T-helper 1 cell treated with Interleukin-12 subunit alpha and Interleukin-12 subunit beta and Interleukin-4 antibody, amounts not matched to agents 30 μg/mL and 1 μg/mL, for 36 hours (primary cell): ENCODE results near the gene COL4A2.

Experiments
- H3K27ac Mint-ChIP-seq: one replicate; pipeline ENCODE4 v1.8.0; 2021; ENCODE audit warnings: mild to moderate bottlenecking, mixed read lengths
- H3K27me3 Mint-ChIP-seq: one replicate; pipeline ENCODE4 v1.8.0; 2021; ENCODE audit warnings: low read depth, mixed read lengths
- H3K36me3 Mint-ChIP-seq: one replicate; pipeline ENCODE4 v1.8.0; 2021; ENCODE audit warnings: low read depth, mixed read lengths
- H3K4me1 Mint-ChIP-seq: one replicate; pipeline ENCODE4 v1.8.0; 2021; ENCODE audit warnings: low read depth, mixed read lengths
- H3K4me3 Mint-ChIP-seq: one replicate; pipeline ENCODE4 v1.8.0; 2021; ENCODE audit warnings: mild to moderate bottlenecking, moderate library complexity, mixed read lengths
- H3K9me3 Mint-ChIP-seq: one replicate; pipeline ENCODE4 v1.8.0; 2021; ENCODE audit warnings: mixed read lengths

Gene COL4A2

DNA sequence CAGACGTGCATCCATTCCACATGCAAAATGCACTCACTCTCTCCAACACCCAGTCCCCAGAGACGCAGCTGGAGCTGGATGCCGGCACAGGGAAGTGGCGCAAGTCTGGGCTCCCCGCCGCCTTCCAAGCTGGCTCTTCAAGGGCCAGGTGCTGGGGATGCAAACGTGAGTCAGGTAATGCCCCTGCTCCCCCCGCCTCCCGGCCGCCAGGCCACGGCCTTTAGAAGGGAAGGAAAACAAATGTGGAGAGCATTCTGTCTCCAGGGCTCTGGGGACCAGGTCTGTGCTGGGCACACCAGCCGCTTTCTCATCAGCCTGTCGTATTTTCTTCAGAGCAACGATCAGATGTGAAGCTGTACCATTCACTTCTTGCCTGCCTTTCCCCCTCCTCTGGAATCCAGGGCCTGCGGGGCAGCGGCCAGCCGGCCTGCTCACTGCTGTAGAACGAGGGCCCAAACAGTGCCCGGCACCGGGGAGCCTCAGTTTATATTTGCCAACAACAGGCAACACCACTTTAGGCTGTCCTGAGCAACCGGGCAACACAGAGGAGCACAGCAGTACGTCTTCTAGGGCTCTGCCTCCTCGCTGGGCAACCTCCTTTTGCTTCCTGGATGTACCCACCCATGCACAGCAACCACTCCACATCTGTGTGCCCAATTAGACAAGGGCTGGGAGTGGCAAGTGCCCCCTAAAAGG is 250.7 kb downstream of the COL4A2 start:
- peaks cover 9% of the 10 kb centered on the region for H3K36me3 Mint-ChIP-seq
- no peaks in the 10 kb centered on the region for H3K9me3 Mint-ChIP-seq
- peaks cover 13% of the 10 kb centered on the region for H3K27me3 Mint-ChIP-seq
- peaks cover 16% of the 10 kb centered on the region for H3K4me1 Mint-ChIP-seq
- H3K4me3 Mint-ChIP-seq = no peak overlapping the region
- H3K27ac Mint-ChIP-seq = no peak overlapping the region

DNA sequence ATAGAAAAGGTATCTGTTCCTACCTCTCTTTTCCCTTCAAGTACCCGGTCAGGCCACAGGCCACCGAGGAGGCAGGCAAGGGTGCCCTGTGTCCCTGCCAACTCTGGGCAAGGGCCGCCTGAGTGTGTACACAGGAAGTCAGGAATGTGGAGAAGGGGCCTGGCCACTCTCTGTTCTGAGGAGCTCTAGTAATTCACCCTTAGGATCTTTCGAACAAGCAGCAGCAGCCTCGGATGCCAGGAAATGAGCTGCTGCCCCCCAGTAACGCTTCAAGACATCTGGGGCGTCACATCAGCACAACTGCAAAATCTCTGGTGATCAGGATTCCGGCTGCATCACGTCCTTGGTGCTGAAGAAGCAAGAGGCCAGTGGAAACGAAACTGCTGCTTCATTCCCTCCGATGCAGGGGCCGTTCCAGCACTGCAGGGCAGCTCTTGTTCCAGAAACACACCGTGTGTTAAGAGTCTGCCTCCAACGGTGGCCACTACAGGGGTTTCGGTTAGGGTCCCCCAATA is 252.4 kb downstream of the COL4A2 start:
- peaks cover 27% of the 10 kb centered on the region for H3K27me3 Mint-ChIP-seq
- peak overlapping the region; percentile 22 for H3K4me3 Mint-ChIP-seq
- peaks cover 9% of the 10 kb centered on the region for H3K36me3 Mint-ChIP-seq
- peaks cover 15% of the 10 kb centered on the region for H3K4me1 Mint-ChIP-seq
- H3K9me3 Mint-ChIP-seq = no peaks in the 10 kb centered on the region
- H3K27ac Mint-ChIP-seq = no peak overlapping the region

GRCh38 chr13:110559986-110560385 is 252.9 kb downstream of the COL4A2 start:
- H3K4me3 Mint-ChIP-seq = peak overlapping the region; percentile 22
- peaks cover 32% of the 10 kb centered on the region for H3K27me3 Mint-ChIP-seq
- no peak overlapping the region for H3K27ac Mint-ChIP-seq
- peaks cover 9% of the 10 kb centered on the region for H3K36me3 Mint-ChIP-seq
- H3K4me1 Mint-ChIP-seq = peaks cover 16% of the 10 kb centered on the region
- no peaks in the 10 kb centered on the region for H3K9me3 Mint-ChIP-seq

DNA sequence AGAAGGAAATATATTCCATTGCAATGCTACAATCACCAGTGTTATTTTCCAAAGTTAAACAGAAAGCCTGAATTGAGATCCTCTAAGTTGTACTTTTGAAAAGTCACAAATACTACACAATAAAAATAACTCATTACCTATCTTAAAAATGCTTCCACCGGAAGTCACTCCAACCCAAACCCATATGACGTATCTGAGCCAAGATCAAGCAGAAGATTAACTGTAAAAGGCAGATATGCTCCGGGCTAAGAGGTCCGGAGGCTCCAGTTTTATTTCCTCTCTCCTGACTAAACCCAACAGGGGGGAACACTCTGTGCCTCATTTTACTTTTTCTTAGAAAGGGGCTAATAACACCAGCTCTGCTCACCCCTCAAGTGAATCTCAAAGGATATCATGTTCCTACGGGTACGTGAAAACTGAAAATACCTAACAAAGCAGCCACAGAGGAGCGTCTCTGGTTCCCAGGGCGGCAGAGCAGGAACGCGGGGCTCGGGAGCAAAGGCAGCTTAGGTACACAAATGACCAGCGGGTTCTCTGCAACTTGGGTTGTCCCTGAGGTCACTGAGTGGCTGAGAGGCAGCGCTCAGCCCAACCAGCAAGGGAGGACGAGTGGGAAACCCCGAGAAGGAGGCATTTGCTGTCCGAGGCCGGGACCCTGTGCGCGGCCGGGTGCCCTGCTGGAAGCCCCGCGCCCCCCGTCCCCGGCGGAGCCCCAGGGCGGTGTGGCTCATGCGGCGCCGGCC is 253.7 kb downstream of the COL4A2 start:
- peak overlapping the region; percentile 83 for H3K4me3 Mint-ChIP-seq
- H3K27me3 Mint-ChIP-seq = peaks cover 37% of the 10 kb centered on the region
- peaks cover 16% of the 10 kb centered on the region for H3K4me1 Mint-ChIP-seq
- H3K9me3 Mint-ChIP-seq = no peaks in the 10 kb centered on the region
- peak overlapping the region; percentile 31 for H3K27ac Mint-ChIP-seq
- peaks cover 6% of the 10 kb centered on the region for H3K36me3 Mint-ChIP-seq

GRCh38 chr13:110561344-110562035 is 254.4 kb downstream of the COL4A2 start, which contains the start of gene RAB20:
TSS of gene RAB20 (minus strand) at chr13:110561722. CDS start at chr13:110561519, 203 bp downstream.
- H3K4me1 Mint-ChIP-seq = peaks cover 16% of the 10 kb centered on the region
- peak within 1 kb of the TSS; percentile 98 for H3K4me3 Mint-ChIP-seq
- H3K27me3 Mint-ChIP-seq = peaks cover 43% of the 10 kb centered on the region
- H3K36me3 Mint-ChIP-seq = peaks cover 6% of the 10 kb centered on the region
- H3K27ac Mint-ChIP-seq = peak within 1 kb of the TSS; percentile 86
- H3K9me3 Mint-ChIP-seq = no peaks in the 10 kb centered on the region

DNA sequence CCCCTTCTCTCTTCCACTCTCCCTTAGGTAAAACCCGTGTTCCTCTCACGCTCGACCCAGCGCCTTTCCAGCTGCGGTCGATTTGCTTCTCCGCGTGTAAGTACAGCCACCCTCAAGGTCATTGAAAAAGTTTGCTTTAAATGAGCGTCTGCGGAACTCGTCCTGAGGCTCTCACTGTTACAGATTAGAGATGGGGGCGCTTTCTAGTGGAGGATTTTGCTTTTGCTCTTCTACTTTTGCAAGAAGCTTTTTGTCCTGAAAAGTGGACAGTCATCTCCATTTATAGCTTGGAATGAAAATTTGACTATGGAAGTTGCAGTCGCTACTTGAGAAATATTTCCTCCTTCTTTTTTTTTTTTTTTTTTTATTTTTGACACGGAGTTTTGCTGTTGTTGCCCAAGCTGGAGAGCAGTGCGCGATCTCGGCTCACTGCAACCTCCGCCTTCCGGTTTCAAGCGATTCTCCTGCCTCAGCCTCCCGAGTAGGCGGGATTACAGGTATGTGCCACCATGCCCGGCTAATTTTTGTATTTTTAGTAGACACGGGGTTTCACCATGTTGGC is 255.0 kb downstream of the COL4A2 start:
- Mint-ChIP-seq H3K4me3 (peak overlapping the region; percentile 98), H3K27ac (peak overlapping the region; percentile 86), H3K27me3 (peaks cover 41% of the 10 kb centered on the region), H3K4me1 (peaks cover 13% of the 10 kb centered on the region), H3K36me3 (peaks cover 2% of the 10 kb centered on the region), H3K9me3 (no peaks in the 10 kb centered on the region)
